Renal cortex interstitium (tissue), 15 donors: ENCODE results near the gene MGAT3. TPM values are rescaled to one million over a fixed set of nuclear protein-coding genes. Genes with fewer than 3 reads are reported as not detected.
"Not testable (repeated sequence)": the region's sequence is repeated elsewhere in the genome, so short reads cannot be mapped to it uniquely, and the experiment has no call there.

Experiments
- DNase-seq, 11 donors: peaks; one replicate each; pipeline ENCODE4 v3.0.0-alpha.2; 2013; ENCODE audit warnings: low read depth in 9 of 11, low spot score in 4 of 11; ENCODE audit errors: extremely low read depth in 1 of 11
- long read RNA-seq, 16 experiments: transcript quantifications; one replicate each; lab custom pipeline, GENCODE V29; 2026
- polyA plus RNA-seq, 3 donors: library from polyadenylated mRNA; unstranded; fragments of 120-200 nt; gene quantifications; one replicate each; pipeline ENCODE4 v1.2.1, GENCODE V29; 2013; ENCODE audit not compliant: insufficient read length in 3 of 3

Gene MGAT3, protein sequence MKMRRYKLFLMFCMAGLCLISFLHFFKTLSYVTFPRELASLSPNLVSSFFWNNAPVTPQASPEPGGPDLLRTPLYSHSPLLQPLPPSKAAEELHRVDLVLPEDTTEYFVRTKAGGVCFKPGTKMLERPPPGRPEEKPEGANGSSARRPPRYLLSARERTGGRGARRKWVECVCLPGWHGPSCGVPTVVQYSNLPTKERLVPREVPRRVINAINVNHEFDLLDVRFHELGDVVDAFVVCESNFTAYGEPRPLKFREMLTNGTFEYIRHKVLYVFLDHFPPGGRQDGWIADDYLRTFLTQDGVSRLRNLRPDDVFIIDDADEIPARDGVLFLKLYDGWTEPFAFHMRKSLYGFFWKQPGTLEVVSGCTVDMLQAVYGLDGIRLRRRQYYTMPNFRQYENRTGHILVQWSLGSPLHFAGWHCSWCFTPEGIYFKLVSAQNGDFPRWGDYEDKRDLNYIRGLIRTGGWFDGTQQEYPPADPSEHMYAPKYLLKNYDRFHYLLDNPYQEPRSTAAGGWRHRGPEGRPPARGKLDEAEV
- 10 to 100 TPM; 20.8 to 33.3 (median 22.0) TPM for polyA plus RNA-seq
- long read RNA-seq, donor 1, full-length matches to known transcripts, result 2 of 15 reads
- long read RNA-seq, donor 1, partial matches to known transcripts, result 13 of 15 reads
- long read RNA-seq, donor 1, other reads (novel, unspliced or antisense), result 0 of 15 reads
- long read RNA-seq, donor 2, full-length matches to known transcripts, result 4 of 4 reads
- long read RNA-seq, donor 2, partial matches to known transcripts, result 0 of 4 reads
- long read RNA-seq, donor 2, other reads (novel, unspliced or antisense), result 0 of 4 reads
- long read RNA-seq, donor 3, full-length matches to known transcripts, result 6 of 6 reads
- long read RNA-seq, donor 3, partial matches to known transcripts, result 0 of 6 reads
- long read RNA-seq, donor 3, other reads (novel, unspliced or antisense), result 0 of 6 reads
- long read RNA-seq, donor 4, full-length matches to known transcripts, result 1 of 24 reads
- long read RNA-seq, donor 4, partial matches to known transcripts, result 23 of 24 reads
- long read RNA-seq, donor 4, other reads (novel, unspliced or antisense), result 0 of 24 reads
- long read RNA-seq, donor 5, full-length matches to known transcripts, result 11 of 11 reads
- long read RNA-seq, donor 5, partial matches to known transcripts, result 0 of 11 reads
- long read RNA-seq, donor 5, other reads (novel, unspliced or antisense), result 0 of 11 reads
- long read RNA-seq, donor 6, full-length matches to known transcripts, result 4 of 4 reads
- long read RNA-seq, donor 6, partial matches to known transcripts, result 0 of 4 reads
- long read RNA-seq, donor 6, other reads (novel, unspliced or antisense), result 0 of 4 reads
- long read RNA-seq, donor 7, full-length matches to known transcripts, result 7 of 7 reads
- long read RNA-seq, donor 7, partial matches to known transcripts, result 0 of 7 reads
- long read RNA-seq, donor 7, other reads (novel, unspliced or antisense), result 0 of 7 reads
- long read RNA-seq, donor 8, full-length matches to known transcripts, result 10 of 10 reads
- long read RNA-seq, donor 8, partial matches to known transcripts, result 0 of 10 reads
- long read RNA-seq, donor 8, other reads (novel, unspliced or antisense), result 0 of 10 reads
- long read RNA-seq, donor 9, full-length matches to known transcripts, result 8 of 8 reads
- long read RNA-seq, donor 9, partial matches to known transcripts, result 0 of 8 reads
- long read RNA-seq, donor 9, other reads (novel, unspliced or antisense), result 0 of 8 reads
- long read RNA-seq, donor 10, full-length matches to known transcripts, result 6 of 40 reads
- long read RNA-seq, donor 10, partial matches to known transcripts, result 34 of 40 reads
- long read RNA-seq, donor 10, other reads (novel, unspliced or antisense), result 0 of 40 reads
- long read RNA-seq, donor 11, full-length matches to known transcripts, result 5 of 5 reads
- long read RNA-seq, donor 11, partial matches to known transcripts, result 0 of 5 reads
- long read RNA-seq, donor 11, other reads (novel, unspliced or antisense), result 0 of 5 reads
- long read RNA-seq, donor 12, result 0 reads
- long read RNA-seq, donor 13, full-length matches to known transcripts, result 6 of 6 reads
- long read RNA-seq, donor 13, partial matches to known transcripts, result 0 of 6 reads
- long read RNA-seq, donor 13, other reads (novel, unspliced or antisense), result 0 of 6 reads
- long read RNA-seq, donor 14, partial matches to known transcripts, result 19 of 19 reads
- long read RNA-seq, donor 14, other reads (novel, unspliced or antisense), result 0 of 19 reads
- long read RNA-seq, donor 15, full-length matches to known transcripts, result 1 of 19 reads
- long read RNA-seq, donor 15, partial matches to known transcripts, result 18 of 19 reads
- long read RNA-seq, donor 15, other reads (novel, unspliced or antisense), result 0 of 19 reads
- long read RNA-seq, donor 16, full-length matches to known transcripts, result 18 of 59 reads
- long read RNA-seq, donor 16, partial matches to known transcripts, result 41 of 59 reads
- long read RNA-seq, donor 16, other reads (novel, unspliced or antisense), result 0 of 59 reads

DNA sequence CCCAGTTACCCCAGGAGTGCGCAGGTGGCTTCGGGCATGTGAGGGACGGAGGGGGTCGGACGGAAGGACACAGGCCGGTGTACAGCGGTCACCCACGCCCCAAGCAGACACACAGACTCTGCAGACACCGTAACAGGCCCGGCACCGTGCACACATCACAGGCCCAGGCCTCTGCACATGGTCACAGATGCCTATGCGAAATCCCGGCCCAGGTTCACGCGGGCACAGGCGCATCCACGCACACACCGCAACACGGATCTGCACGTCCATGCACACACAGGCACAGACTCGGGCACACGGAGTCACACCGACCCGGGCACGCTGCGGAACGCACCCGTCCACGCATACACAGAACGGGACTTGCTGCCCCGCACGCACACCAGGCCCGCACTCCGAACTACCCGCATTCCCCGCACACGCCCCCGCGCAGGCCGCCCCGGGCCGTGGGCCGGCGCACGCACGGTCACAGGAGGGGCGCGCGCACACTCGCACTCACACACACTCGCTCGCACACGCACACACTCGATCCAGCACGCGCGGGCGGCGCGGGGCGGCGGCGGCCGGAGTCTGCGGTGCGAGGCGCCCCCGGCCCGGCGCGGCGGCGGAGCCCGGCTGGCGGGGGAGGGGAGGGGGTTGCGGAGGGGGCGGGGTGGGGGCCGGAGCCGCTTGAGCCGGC lies at the start of gene MGAT3:
Gene MGAT3, plus strand, starts transcription at position 491 of the 676 bp plus-strand sequence. CDS start 30,336 bp downstream, outside the sequence.
- no peak for DNase-seq

DNA sequence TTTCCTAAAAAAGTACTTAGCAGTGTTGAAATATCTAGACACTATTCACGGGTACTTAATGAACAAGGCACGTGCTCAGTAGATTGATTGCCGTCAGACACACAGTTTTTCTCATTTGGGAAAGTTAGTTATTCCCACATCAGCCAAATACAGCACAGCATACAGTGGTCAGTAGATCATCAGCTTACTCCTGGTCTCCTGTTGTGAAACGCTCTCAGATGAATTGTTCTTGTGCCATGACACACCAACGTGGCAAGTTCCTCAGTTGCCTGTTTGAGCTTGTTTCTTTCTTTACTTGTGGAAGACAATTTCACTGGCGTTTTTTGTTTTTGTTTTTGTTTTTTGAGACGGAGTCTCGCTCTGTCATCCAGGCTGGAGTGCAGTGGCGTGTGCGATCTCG lies 48.6 kb upstream of the MGAT3 start:
- no peak for DNase-seq

DNA sequence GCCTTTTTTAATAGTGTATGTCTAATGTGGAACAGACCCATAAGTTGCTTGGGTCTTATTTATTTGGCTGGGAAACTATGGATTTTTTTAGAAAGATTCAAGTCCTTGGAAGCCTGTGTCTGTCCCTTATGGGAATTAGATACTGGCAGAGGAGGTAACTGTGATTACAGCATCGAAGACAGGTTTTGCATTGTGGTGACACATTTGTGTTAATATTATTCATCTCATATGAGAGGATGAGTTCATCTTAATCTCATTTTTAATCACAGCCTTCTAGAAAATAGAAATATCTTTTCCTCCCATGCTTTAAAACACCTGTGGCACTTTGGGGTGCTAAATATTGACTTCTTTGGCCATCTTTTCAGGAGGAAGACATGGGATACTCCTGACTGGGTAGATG lies 48.0 kb upstream of the MGAT3 start:
- no peak for DNase-seq

DNA sequence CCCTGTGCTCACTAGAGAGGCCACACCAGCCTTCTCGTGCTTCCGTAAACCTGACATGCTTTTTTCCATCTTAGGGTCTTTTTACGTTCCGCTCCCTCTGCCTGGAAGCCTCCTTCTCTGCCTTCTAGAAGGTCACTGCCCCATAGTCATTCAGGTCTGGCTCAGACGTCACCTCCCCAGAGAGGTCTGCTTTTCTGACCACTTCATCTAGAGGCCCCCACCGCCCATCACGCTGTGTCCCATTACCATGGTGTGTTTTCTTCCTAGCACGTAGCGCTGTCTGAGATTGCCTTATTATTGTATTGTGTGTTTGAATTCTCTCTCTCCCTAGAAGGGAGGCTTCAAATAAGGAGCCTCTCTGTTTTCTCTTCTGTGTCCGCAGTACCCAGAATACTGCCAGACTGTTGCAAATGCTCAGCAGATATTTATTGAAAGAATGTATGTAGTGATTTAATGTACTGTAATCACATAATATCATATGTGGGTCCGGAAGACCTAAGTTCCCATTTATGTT lies 47.2 kb upstream of the MGAT3 start:
- DNase-seq, result no peak

DNA sequence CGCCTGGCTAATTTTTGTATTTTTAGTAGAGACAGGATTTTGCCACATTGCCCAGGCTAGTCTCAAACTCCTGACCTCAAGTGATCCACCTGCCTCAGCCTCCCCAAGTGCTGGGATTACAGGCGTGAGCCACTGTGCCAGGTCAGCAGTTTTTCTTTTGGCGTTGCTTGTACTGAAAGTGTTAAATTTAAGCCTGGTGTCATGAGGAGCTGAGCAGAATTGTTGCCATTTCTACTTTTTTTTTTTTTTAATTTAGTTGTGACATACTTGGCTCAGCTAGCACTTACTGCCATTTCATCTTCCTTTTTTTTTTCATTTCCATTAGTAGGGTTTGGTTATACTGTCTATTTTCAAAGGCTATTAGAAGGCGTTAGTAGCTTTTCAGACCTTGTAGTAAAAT lies 46.5 kb upstream of the MGAT3 start:
- DNase-seq, result no peak

DNA sequence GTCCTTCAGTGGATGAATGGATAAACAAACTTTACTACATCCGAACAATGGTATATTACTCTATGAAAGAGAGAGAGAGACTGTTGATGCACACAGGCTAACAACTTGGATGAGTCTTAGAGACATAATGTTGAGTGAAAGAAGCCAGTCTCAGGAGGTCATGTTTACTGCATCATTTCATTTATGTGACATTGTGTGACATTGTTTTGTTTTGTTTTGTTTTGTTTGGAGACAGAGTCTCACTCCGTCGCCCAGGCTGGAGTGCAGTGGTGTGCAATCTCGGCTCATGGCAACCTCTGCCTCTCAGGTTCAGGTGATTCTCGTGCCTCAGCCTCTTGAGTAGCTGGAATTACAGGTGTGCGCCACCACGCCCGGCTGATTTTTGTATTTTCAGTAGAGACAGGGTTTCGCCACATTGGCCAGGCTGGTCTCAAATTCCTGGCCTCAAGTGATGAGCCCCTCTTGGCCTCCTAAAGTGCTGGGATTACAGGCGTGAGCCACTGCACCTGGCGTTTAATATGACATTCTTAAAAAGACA lies 44.9 kb upstream of the MGAT3 start:
- not testable (repeated sequence) for DNase-seq

DNA sequence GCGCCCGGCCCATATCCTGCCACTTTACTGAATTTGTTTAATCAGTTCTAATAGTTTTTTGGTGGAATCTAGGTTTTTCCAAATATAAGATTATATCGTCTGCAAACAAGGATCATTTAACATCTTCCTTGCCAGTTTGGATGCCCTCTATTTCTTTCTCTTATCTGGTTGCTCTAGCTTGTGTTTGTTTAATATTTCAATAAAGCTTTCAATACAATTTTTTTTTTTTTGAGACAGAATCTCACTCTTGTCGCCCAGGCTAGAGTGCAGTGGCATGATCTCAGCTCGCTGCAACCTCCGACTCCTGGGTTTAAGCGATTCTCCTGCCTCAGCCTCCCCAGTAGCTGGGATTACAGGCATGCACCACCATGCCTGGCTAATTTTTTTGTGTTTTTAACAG lies 43.6 kb upstream of the MGAT3 start:
- not testable (repeated sequence) for DNase-seq

DNA sequence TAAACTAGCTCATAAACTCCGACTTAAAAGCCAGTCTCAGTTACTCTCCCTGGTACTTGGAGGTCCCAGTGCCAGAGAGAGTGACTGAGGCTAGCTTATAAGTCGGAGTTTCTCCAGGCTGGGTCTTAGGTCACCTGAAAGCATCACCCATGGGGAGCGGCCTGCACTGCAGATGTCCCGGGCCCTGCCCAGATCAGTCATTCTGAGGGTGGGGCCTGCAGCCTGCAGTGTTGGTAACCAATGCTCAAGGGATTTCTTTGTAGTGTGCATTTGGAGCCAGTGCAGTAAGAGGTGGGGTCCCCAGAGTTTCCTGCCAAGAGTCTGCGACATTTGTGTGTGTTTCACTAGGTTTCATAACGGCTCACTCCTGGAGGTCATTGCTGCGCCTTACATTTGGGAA lies 42.4 kb upstream of the MGAT3 start:
- DNase-seq, result no peak

DNA sequence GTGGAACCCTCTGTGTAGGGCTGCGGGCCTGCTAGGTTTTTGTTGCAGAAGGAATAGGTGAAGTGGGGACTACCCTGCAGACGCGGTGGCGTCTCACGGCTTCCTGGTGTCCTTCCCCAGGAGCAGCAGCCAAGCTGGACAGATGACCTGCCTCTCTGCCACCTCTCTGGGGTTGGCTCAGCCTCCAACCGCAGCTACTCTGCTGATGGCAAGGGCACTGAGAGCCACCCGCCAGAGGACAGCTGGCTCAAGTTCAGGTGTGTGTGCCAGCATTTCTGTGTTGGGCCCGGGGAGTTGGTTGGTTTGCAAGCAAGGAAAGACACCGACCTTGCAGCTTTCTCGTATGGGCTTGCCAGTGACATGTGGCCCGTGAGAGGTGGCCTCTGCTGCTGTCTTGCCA lies 41.9 kb upstream of the MGAT3 start:
- DNase-seq, result no peak

DNA sequence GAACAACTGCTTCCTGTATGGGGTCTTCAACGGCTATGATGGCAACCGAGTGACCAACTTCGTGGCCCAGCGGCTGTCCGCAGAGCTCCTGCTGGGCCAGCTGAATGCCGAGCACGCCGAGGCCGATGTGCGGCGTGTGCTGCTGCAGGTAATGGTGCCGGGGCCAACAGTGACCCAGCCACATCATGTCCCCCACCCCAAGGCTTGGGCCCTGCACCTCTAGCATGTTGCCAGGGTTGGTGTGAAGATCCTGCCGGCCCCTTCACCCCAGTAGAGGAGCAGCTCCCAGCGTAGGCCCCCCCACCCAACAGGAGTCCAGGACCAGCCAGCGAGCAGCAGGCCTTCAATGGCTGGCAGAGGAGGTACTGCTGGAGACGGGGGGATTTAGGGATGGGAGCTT lies 41.3 kb upstream of the MGAT3 start:
- no peak for DNase-seq

DNA sequence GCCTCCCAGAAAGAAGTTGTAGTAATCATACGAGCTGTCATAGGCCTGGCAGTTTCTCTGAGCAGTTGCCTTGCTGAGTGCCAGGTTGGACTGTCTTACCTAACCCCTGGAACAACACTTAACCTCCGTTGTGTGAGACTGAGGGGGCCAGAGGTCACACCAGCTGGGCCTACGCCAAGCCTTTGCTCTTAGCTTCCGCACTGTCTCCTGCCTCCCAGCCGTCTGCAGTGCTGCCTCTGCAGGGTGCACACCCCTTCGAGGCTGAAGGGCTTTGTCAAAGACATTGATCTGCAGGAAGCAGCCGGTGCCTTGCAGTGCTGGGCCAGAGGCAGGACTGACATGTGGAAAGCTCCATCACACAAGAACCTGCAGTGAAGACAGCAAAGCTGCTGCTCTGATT lies 40.5 kb upstream of the MGAT3 start:
- no peak for DNase-seq

DNA sequence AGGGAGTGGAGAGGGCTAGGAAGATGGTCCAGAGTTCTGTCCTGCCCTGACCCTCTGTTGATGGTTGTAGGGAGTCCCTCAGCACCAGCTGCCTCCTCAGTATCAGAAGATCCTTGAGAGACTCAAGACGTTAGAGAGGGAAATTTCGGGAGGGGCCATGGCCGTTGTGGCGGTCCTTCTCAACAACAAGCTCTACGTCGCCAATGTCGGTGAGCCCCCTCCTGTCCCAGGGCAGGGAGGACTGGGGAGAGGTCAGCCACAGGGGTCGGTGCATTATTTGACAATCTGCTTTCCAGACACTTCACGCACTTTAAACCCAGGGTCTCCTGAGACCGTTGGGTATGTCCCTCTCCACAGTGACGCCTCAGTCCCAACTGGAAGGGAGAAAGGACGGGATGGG lies 39.2 kb upstream of the MGAT3 start:
- DNase-seq, result no peak

DNA sequence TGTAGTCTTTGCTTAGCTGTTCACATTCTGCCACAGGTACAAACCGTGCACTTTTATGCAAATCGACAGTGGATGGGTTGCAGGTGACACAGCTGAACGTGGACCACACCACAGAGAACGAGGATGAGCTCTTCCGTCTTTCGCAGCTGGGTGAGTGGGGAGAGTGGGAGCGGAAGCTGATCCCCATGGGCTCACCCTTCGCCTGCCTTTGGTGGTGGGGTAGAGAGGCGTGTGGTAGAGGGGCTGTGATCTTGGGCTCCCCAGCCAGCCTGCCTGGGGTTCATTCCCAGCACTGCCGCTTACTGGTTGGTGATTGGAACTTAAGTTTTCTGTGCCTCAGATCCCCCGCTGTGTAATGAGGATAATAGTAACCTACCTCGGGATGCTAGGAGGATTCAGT lies 38.1 kb upstream of the MGAT3 start:
- DNase-seq, result no peak

DNA sequence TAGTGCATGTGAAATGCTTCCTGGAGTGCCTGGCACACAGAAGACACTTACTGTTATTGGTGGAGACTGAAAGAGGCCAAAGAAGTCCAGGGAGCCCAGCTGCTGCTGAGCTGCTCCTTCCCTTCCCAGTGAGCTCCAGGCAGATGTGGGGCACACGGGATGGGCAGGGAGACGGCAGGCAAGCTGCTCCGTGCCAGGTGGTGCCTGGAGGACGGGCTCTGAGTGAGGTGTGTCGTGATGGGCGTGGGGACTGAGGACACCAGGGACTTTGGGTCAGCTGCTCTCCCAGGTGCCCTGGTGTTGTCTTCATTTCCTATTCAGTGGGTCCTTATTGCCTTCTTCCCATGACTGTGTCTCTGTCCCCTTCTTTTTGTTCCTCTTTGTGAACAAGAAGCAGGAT lies 37.7 kb upstream of the MGAT3 start:
- DNase-seq, result no peak

DNA sequence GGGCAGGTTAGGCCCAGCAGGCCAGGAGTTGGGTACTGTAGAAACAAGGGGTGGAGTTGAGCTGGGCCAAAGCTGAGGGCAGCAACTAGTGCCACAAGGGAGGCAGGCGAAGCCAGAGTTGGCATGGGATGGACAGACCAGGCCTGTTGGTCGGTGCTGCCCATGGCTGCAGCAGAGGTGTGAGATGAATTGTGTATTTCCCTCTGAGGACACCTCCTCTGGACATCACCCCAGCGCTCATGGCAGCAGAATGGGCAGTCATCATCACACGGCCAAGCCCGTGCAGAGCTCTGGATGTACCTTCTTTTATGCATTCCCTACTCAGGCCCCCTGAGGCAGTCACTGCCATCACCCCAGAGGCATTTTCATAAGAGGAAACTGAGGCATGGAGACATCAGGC lies 36.9 kb upstream of the MGAT3 start:
- DNase-seq, result no peak

DNA sequence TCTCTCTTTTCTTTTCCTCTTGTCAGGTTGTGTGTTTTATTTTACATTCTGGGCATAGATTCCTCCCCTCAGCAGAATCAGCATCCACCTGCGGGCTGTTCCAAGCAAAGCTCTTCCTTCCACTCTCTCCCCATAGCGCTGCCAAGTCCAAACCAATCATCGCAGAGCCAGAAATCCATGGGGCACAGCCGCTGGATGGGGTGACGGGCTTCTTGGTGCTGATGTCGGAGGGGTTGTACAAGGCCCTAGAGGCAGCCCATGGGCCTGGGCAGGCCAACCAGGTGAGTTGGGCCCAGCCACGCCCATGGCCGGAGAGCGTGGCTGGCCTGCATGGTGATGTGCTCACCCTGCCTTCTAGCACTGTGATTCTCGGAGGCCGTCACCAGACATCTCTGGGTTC lies 35.1 kb upstream of the MGAT3 start:
- DNase-seq, result no peak
